MG63 (cell line): ENCODE measurements around the gene PLIN5. TPM values are rescaled to one million over a fixed set of nuclear protein-coding genes. Genes with fewer than 3 reads are reported as not detected.
A peak's percentile ranks its signal among the peaks of the same experiment; 100 is the strongest.

Experiments
- DNase-seq: peaks from one replicate; pipeline ENCODE4 v3.0.0-alpha.2; 2020
- H3K27me3 ChIP-seq: fragments of 250-450 bp; sonication (Bioruptor Pico); 2 replicates; pipeline ENCODE4 v1.5.1; 2020; ENCODE audit warnings: mild to moderate bottlenecking, moderate library complexity
- H3K36me3 ChIP-seq: fragments of 250-450 bp; sonication (Bioruptor Pico); 2 replicates; pipeline ENCODE4 v1.5.1; 2020; ENCODE audit warnings: mild to moderate bottlenecking, moderate library complexity
- H3K4me3 ChIP-seq: fragments of 250-450 bp; sonication (Bioruptor Pico); 2 replicates; pipeline ENCODE4 v1.5.1; 2020; ENCODE audit warnings: mild to moderate bottlenecking, moderate library complexity
- H3K9me3 ChIP-seq: fragments of 250-450 bp; sonication (Bioruptor Pico); 2 replicates; pipeline ENCODE4 v1.5.1; 2020; ENCODE audit warnings: mild to moderate bottlenecking, moderate library complexity
- total RNA-seq: library from RNA; depleted of rRNA; stranded (reverse); fragments of >200 nt; shearing (Covaris generic); gene quantifications from 2 replicates; pipeline ENCODE4 v1.2.3, GENCODE V29; 2014; ENCODE audit warnings: low replicate concordance

PLIN5 gene
- total RNA-seq, 1 experiment from 2014 or later, result not detected

- no peak within 1 kb of the TSS for H3K4me3 ChIP-seq
- peak; percentile 17 for DNase-seq
Measured at GRCh38 chr19:4518345-4519171, 16.5 kb downstream of the PLIN5 start, which contains the start of gene PLIN4. Gene PLIN4, minus strand, starts transcription at chr19:4518486. Its CDS starts 214 bp downstream, at chr19:4518272.

GRCh38 chr19:4517451-4518057 is 17.5 kb downstream of the PLIN5 start:
- Histone ChIP-seq H3K27me3 (no peaks in the 10 kb centered on the region), H3K4me3 (no peak overlapping the region), H3K36me3 (no peaks in the 10 kb centered on the region), H3K9me3 (no peaks in the 10 kb centered on the region)
- no peak for DNase-seq

More at GRCh38 chr19:4518345-4519171, 16.5 kb downstream of the PLIN5 start, which contains the start of gene PLIN4:
- no peaks in the 10 kb centered on the region for H3K9me3 ChIP-seq
- H3K36me3 ChIP-seq, result no peaks in the 10 kb centered on the region
- H3K27me3 ChIP-seq, result no peaks in the 10 kb centered on the region

- Histone ChIP-seq H3K27me3 (no peaks in the 10 kb centered on the region), H3K36me3 (no peaks in the 10 kb centered on the region), H3K4me3 (no peak overlapping the region), H3K9me3 (no peaks in the 10 kb centered on the region)
- no peak for DNase-seq
Measured at GRCh38 chr19:4516939-4517300, 18.1 kb downstream of the PLIN5 start.

GRCh38 chr19:4516199-4516938 is 18.7 kb downstream of the PLIN5 start:
- H3K9me3 ChIP-seq, result no peaks in the 10 kb centered on the region
- H3K4me3 ChIP-seq, result no peak overlapping the region
- no peak for DNase-seq
- no peaks in the 10 kb centered on the region for H3K27me3 ChIP-seq
- no peaks in the 10 kb centered on the region for H3K36me3 ChIP-seq

- Histone ChIP-seq H3K4me3 (no peak overlapping the region), H3K27me3 (no peaks in the 10 kb centered on the region), H3K9me3 (no peaks in the 10 kb centered on the region), H3K36me3 (no peaks in the 10 kb centered on the region)
- no peak for DNase-seq
Measured at GRCh38 chr19:4515732-4516131, 19.3 kb downstream of the PLIN5 start.

GRCh38 chr19:4513248-4513647 is 21.8 kb downstream of the PLIN5 start:
- Histone ChIP-seq H3K27me3 (no peaks in the 10 kb centered on the region), H3K36me3 (no peaks in the 10 kb centered on the region), H3K9me3 (no peaks in the 10 kb centered on the region), H3K4me3 (no peak overlapping the region)
- no peak for DNase-seq

- Histone ChIP-seq H3K36me3 (no peaks in the 10 kb centered on the region), H3K9me3 (no peaks in the 10 kb centered on the region), H3K27me3 (no peaks in the 10 kb centered on the region), H3K4me3 (no peak overlapping the region)
- DNase-seq, result no peak
Measured at GRCh38 chr19:4512070-4512469, 23.0 kb downstream of the PLIN5 start.

- H3K27me3 ChIP-seq, result no peaks in the 10 kb centered on the region
Measured at GRCh38 chr19:4511300-4512054, 23.5 kb downstream of the PLIN5 start.

GRCh38 chr19:4510435-4511255 is 24.4 kb downstream of the PLIN5 start:
- no peak for DNase-seq
- H3K9me3 ChIP-seq, result no peaks in the 10 kb centered on the region
- H3K27me3 ChIP-seq, result no peaks in the 10 kb centered on the region
- H3K4me3 ChIP-seq, result no peak overlapping the region
- H3K36me3 ChIP-seq, result no peaks in the 10 kb centered on the region

More at GRCh38 chr19:4511300-4512054, 23.5 kb downstream of the PLIN5 start:
- Histone ChIP-seq H3K4me3 (no peak overlapping the region), H3K9me3 (no peaks in the 10 kb centered on the region), H3K36me3 (no peaks in the 10 kb centered on the region)
- DNase-seq, result no peak

- Histone ChIP-seq H3K4me3 (no peak overlapping the region), H3K9me3 (no peaks in the 10 kb centered on the region), H3K36me3 (no peaks in the 10 kb centered on the region), H3K27me3 (no peaks in the 10 kb centered on the region)
- DNase-seq, result no peak
Measured at GRCh38 chr19:4508698-4509097, 26.3 kb downstream of the PLIN5 start.

GRCh38 chr19:4507804-4508203 is 27.2 kb downstream of the PLIN5 start:
- H3K36me3 ChIP-seq, result no peaks in the 10 kb centered on the region
- H3K9me3 ChIP-seq, result no peaks in the 10 kb centered on the region
- DNase-seq, result no peak
- no peak overlapping the region for H3K4me3 ChIP-seq
- H3K27me3 ChIP-seq, result no peaks in the 10 kb centered on the region

GRCh38 chr19:4507150-4507452 is 27.9 kb downstream of the PLIN5 start:
- no peak overlapping the region for H3K4me3 ChIP-seq
- H3K27me3 ChIP-seq, result no peaks in the 10 kb centered on the region
- no peaks in the 10 kb centered on the region for H3K9me3 ChIP-seq
- no peaks in the 10 kb centered on the region for H3K36me3 ChIP-seq
- no peak for DNase-seq

- Histone ChIP-seq H3K9me3 (no peaks in the 10 kb centered on the region), H3K27me3 (no peaks in the 10 kb centered on the region), H3K36me3 (no peaks in the 10 kb centered on the region), H3K4me3 (no peak overlapping the region)
- DNase-seq, result peak; percentile 22
Measured at GRCh38 chr19:4506449-4507149, 28.4 kb downstream of the PLIN5 start.

GRCh38 chr19:4505570-4506448 is 29.2 kb downstream of the PLIN5 start:
- DNase-seq, result no peak
- Histone ChIP-seq H3K36me3 (no peaks in the 10 kb centered on the region), H3K27me3 (no peaks in the 10 kb centered on the region), H3K4me3 (no peak overlapping the region), H3K9me3 (no peaks in the 10 kb centered on the region)
